HG03432 (cell line): ENCODE measurements around the gene R3HDM4.
A peak's percentile ranks its signal among the peaks of the same experiment; 100 is the strongest.

Experiments
- ATAC-seq: cut with Tn5 transposase; IDR thresholded peaks from one replicate; pipeline ENCODE4 v1.9.1; 2021; ENCODE audit warnings: mild to moderate bottlenecking, moderate library complexity; ENCODE audit not compliant: unreplicated experiment

R3HDM4 gene

GRCh38 chr19:932648-933552 lies 19.9 kb upstream of the R3HDM4 start:
- no peak for ATAC-seq

GRCh38 chr19:931860-932647 lies 19.0 kb upstream of the R3HDM4 start:
- ATAC-seq, result no peak

GRCh38 chr19:929891-930258 lies 16.9 kb upstream of the R3HDM4 start:
- ATAC-seq, result no peak

- ATAC-seq, result no peak
Observed at GRCh38 chr19:929203-929890, 16.3 kb upstream of the R3HDM4 start.

- ATAC-seq, result no peak
Observed at GRCh38 chr19:928471-929202, 15.6 kb upstream of the R3HDM4 start.

- ATAC-seq, result no peak
Observed at GRCh38 chr19:927780-928401, 14.9 kb upstream of the R3HDM4 start.

GRCh38 chr19:927351-927779 lies 14.3 kb upstream of the R3HDM4 start:
- no peak for ATAC-seq

GRCh38 chr19:926589-927350 lies 13.8 kb upstream of the R3HDM4 start:
- ATAC-seq, result no peak

- ATAC-seq, result no peak
Observed at GRCh38 chr19:926323-926588, 13.2 kb upstream of the R3HDM4 start.

- ATAC-seq, result peak; percentile 60
Observed at GRCh38 chr19:925526-926322, 12.7 kb upstream of the R3HDM4 start, which contains the start of gene ARID3A. ARID3A (plus strand) TSS chr19:926035; CDS start chr19:929529, 3,494 bp downstream.

GRCh38 chr19:925087-925525 lies 12.1 kb upstream of the R3HDM4 start:
- peak; percentile 46 for ATAC-seq

GRCh38 chr19:924553-925086 lies 11.6 kb upstream of the R3HDM4 start:
- no peak for ATAC-seq

GRCh38 chr19:920051-920864 lies 7.2 kb upstream of the R3HDM4 start:
- ATAC-seq, result peak; percentile 31

GRCh38 chr19:919199-920050 lies 6.4 kb upstream of the R3HDM4 start:
- peak; percentile 17 for ATAC-seq

GRCh38 chr19:918481-919198 lies 5.6 kb upstream of the R3HDM4 start:
- no peak for ATAC-seq

GRCh38 chr19:918152-918437 lies 5.1 kb upstream of the R3HDM4 start:
- ATAC-seq, result no peak
